B cell (primary cell): ENCODE results near the gene AMOTL1.

ENCODE experiments used
- CTCF ChIP-seq: fragments of 200-600 bp; IDR thresholded peaks from one replicate; pipeline ENCODE4 v1.8.0; 2022; ENCODE audit warnings: antibody characterized with exemption, mild to moderate bottlenecking
- EZH2 ChIP-seq: IDR thresholded peaks from 2 replicates; pipeline ENCODE4 v1.6.1; 2012; ENCODE audit warnings: borderline replicate concordance, low read depth, mild to moderate bottlenecking, moderate library complexity, low read length; ENCODE audit not compliant: insufficient read depth, poor library complexity, severe bottlenecking

- no peak for TF ChIP-seq CTCF
- no peak for TF ChIP-seq EZH2
Measured at GRCh38 chr11:94776351-94777321, 8.5 kb downstream of the AMOTL1 start.
